KMS-11 (cell line): ENCODE data around the gene AVEN.

Experiments used
- H2AFZ ChIP-seq: fragments of 200-600 bp; sonication (generic); 2 replicates; pipeline ENCODE4 v1.6.1; 2016; ENCODE audit warnings: antibody characterized with exemption, mixed run types, low read depth
- H3K27ac ChIP-seq: fragments of 200-600 bp; sonication (generic); 2 replicates; pipeline ENCODE4 v1.6.1; 2016; ENCODE audit warnings: mild to moderate bottlenecking, mixed run types
- H3K27me3 ChIP-seq: fragments of 200-600 bp; sonication (generic); 2 replicates; pipeline ENCODE4 v1.6.1; 2017; ENCODE audit warnings: mild to moderate bottlenecking, low read depth, mixed run types, moderate library complexity; ENCODE audit not compliant: insufficient read depth
- H3K36me3 ChIP-seq: fragments of 200-600 bp; sonication (generic); 2 replicates; pipeline ENCODE4 v1.6.1; 2017; ENCODE audit warnings: mild to moderate bottlenecking, mixed run types; ENCODE audit not compliant: insufficient read depth
- H3K4me1 ChIP-seq: fragments of 200-600 bp; sonication (generic); 2 replicates; pipeline ENCODE4 v1.6.1; 2016; ENCODE audit warnings: mild to moderate bottlenecking, low read depth, mixed run types; ENCODE audit not compliant: poor library complexity, severe bottlenecking
- H3K4me2 ChIP-seq: fragments of 200-600 bp; sonication (generic); 2 replicates; pipeline ENCODE4 v1.7.0; 2016; ENCODE audit warnings: mild to moderate bottlenecking, mixed run types
- H3K4me3 ChIP-seq: fragments of 200-600 bp; sonication (generic); IDR thresholded peaks from 2 replicates; pipeline ENCODE4 v1.6.1; 2017; ENCODE audit warnings: low read depth, low read length, mixed read lengths; ENCODE audit not compliant: insufficient read depth
- H3K79me2 ChIP-seq: fragments of 200-600 bp; sonication (generic); 2 replicates; pipeline ENCODE4 v1.6.1; 2016; ENCODE audit warnings: low read depth, mixed run types; ENCODE audit not compliant: insufficient read depth
- H3K9ac ChIP-seq: fragments of 200-600 bp; sonication (generic); 2 replicates; pipeline ENCODE4 v1.6.1; 2016; ENCODE audit warnings: mild to moderate bottlenecking, mixed run types
- H4K20me1 ChIP-seq: fragments of 200-600 bp; sonication (generic); 2 replicates; pipeline ENCODE4 v1.6.1; 2016; ENCODE audit warnings: mild to moderate bottlenecking, mixed run types; ENCODE audit not compliant: insufficient read depth
- CTCF ChIP-seq: fragments of 200-600 bp; sonication (generic); conservative IDR thresholded peaks from 2 replicates; pipeline ENCODE4 v1.6.1; 2017; ENCODE audit warnings: low read depth, mild to moderate bottlenecking, antibody characterized with exemption, low read length, moderate library complexity, mixed read lengths

AVEN gene

GRCh38 chr15:34047893-34048775 lies 9.1 kb upstream of the AVEN start:
- Histone ChIP-seq H3K36me3 (no peaks in the 10 kb centered on the region), H2AFZ (no peak overlapping the region), H3K4me1 (no peaks in the 10 kb centered on the region), H4K20me1 (no peaks in the 10 kb centered on the region), H3K27me3 (no peaks in the 10 kb centered on the region), H3K4me2 (no peak overlapping the region), H3K9ac (no peak overlapping the region), H3K79me2 (no peaks in the 10 kb centered on the region), H3K27ac (no peak overlapping the region), H3K4me3 (no peak overlapping the region)
- no peak for TF ChIP-seq CTCF

DNA sequence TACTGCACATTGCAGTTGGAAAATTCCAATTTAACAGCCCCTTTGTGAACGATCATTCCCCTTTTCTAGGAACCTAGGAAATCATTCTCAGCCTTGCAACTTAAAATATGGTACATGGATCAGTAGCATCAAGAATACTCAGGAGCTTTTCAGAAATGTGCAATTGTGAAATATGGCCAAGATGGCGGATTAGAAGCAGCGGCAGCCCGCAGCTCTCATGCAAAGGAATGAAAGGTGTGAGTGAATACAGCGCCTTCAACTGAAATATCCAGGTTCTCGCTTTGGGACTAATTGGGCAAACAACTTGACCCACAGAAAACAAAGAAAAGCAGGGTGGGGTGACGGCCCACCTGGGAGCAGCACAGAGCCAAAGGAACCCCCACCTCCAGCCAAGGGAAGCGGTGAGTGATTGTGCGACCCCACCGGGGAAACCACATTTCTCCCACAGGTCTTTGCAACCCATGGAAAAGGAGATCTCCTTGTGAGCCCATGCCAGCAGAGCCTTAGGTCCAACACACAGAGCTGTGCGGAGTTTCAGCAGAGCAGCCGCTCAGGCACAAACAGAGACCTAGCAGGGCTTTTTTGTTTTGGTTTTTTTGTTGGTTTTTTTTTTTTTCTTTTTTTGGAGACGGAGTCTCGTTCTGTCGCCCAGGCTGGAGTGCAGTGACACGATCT lies 7.6 kb upstream of the AVEN start:
- no peak overlapping the region for H2AFZ ChIP-seq
- H3K4me2 ChIP-seq: no peak overlapping the region
- H3K36me3 ChIP-seq: no peaks in the 10 kb centered on the region
- no peak overlapping the region for H3K4me3 ChIP-seq
- no peak overlapping the region for H3K27ac ChIP-seq
- no peaks in the 10 kb centered on the region for H3K27me3 ChIP-seq
- no peaks in the 10 kb centered on the region for H3K4me1 ChIP-seq
- H4K20me1 ChIP-seq: no peaks in the 10 kb centered on the region
- no peak for TF ChIP-seq CTCF
- H3K79me2 ChIP-seq: no peaks in the 10 kb centered on the region
- H3K9ac ChIP-seq: no peak overlapping the region

- Histone ChIP-seq H3K27me3 (no peaks in the 10 kb centered on the region), H3K4me1 (peaks cover 21% of the 10 kb centered on the region), H3K79me2 (no peaks in the 10 kb centered on the region), H3K4me3 (no peak overlapping the region), H3K4me2 (no peak overlapping the region), H3K36me3 (no peaks in the 10 kb centered on the region), H4K20me1 (no peaks in the 10 kb centered on the region), H2AFZ (no peak overlapping the region), H3K27ac (no peak overlapping the region), H3K9ac (no peak overlapping the region)
- TF ChIP-seq CTCF: no peak
These were observed 4.8 kb upstream of the AVEN start for GRCh38 chr15:34043813-34044212.

- H3K4me2 ChIP-seq: no peak overlapping the region
- H3K4me3 ChIP-seq: no peak overlapping the region
- TF ChIP-seq CTCF: no peak
- H3K36me3 ChIP-seq: no peaks in the 10 kb centered on the region
- no peaks in the 10 kb centered on the region for H4K20me1 ChIP-seq
- no peak overlapping the region for H2AFZ ChIP-seq
- no peak overlapping the region for H3K27ac ChIP-seq
- no peaks in the 10 kb centered on the region for H3K79me2 ChIP-seq
- H3K4me1 ChIP-seq: peaks cover 21% of the 10 kb centered on the region
- H3K27me3 ChIP-seq: no peaks in the 10 kb centered on the region
- H3K9ac ChIP-seq: no peak overlapping the region
These were observed 4.4 kb upstream of the AVEN start for GRCh38 chr15:34043391-34043790.
